PC-3 (cell line): Measurements from ENCODE around the gene ZFC3H1. TPM values are rescaled to one million over a fixed set of nuclear protein-coding genes. Genes with fewer than 3 reads are reported as not detected.

Experiments
- ATAC-seq: fragments of 200-7000 bp; cut with Tn5 transposase; 2 replicates; pipeline ENCODE4 v1.9.1; 2020; ENCODE audit warnings: mild to moderate bottlenecking, moderate library complexity
- BruUV-seq: library from RNA; stranded (reverse); fragments of 400-500 nt; replicated peaks from 2 replicates; lab custom pipeline; 2021; lab: Mats Ljungman, UMichigan
- CTCF ChIA-PET: fragments of 300-600 bp; sonication (Branson Sonifier 250); formaldehyde crosslinking; loops from one replicate; lab custom pipeline; 2022; ENCODE audit warnings: antibody characterized with exemption; lab: Charles Lee
- POLR2A ChIA-PET: fragments of 300-600 bp; sonication (Branson Sonifier 250); formaldehyde crosslinking; loops from one replicate; lab custom pipeline; 2022; ENCODE audit warnings: antibody characterized with exemption; ENCODE audit not compliant: unreplicated experiment; lab: Charles Lee
- DNase-seq: peaks from one replicate; pipeline ENCODE4 v3.0.0-alpha.2; 2015
- H2AFZ ChIP-seq: fragments of 300-600 bp; sonication (generic); 2 replicates; pipeline ENCODE4 v1.6.0; 2016; ENCODE audit warnings: antibody characterized with exemption, low read length
- H3F3A ChIP-seq: fragments of 300-600 bp; sonication (generic); one replicate; pipeline ENCODE4 v1.6.0; 2017; ENCODE audit warnings: antibody characterized with exemption, low read length, control low read depth, mild to moderate bottlenecking; ENCODE audit not compliant: unreplicated experiment
- H3K27ac ChIP-seq: fragments of 300-600 bp; sonication (generic); 2 replicates; pipeline ENCODE4 v1.5.1; 2016; ENCODE audit warnings: mild to moderate bottlenecking, low read length
- H3K27me3 ChIP-seq: fragments of 300-600 bp; sonication (generic); 2 replicates; pipeline ENCODE4 v1.6.1; 2016; ENCODE audit warnings: low read length, mixed read lengths
- H3K36me3 ChIP-seq: fragments of 300-600 bp; sonication (generic); 2 replicates; pipeline ENCODE4 v1.6.1; 2016; ENCODE audit warnings: low read depth, mixed run types, low read length, mixed read lengths
- H3K4me1 ChIP-seq: fragments of 300-600 bp; sonication (generic); 2 replicates; pipeline ENCODE4 v1.5.1; 2016; ENCODE audit warnings: low read length; ENCODE audit not compliant: insufficient read depth
- H3K4me2 ChIP-seq: fragments of 300-600 bp; sonication (generic); 2 replicates; pipeline ENCODE4 v1.6.0; 2016; ENCODE audit warnings: low read length
- H3K4me3 ChIP-seq: fragments of 300-600 bp; sonication (generic); 2 replicates; pipeline ENCODE4 v1.5.1; 2016; ENCODE audit warnings: mild to moderate bottlenecking, low read length, mixed read lengths
- H3K79me2 ChIP-seq: fragments of 300-600 bp; sonication (generic); 2 replicates; pipeline ENCODE4 v1.6.1; 2017; ENCODE audit warnings: low read length, mixed read lengths
- H3K9ac ChIP-seq: fragments of 300-600 bp; sonication (generic); 2 replicates; pipeline ENCODE4 v1.6.0; 2016; ENCODE audit warnings: mild to moderate bottlenecking, low read length
- H3K9me2 ChIP-seq: fragments of 300-600 bp; sonication (generic); replicated peaks from 2 replicates; pipeline ENCODE4 v1.6.1; 2016; ENCODE audit warnings: mixed run types, low read length, mixed read lengths
- H3K9me3 ChIP-seq: fragments of 300-600 bp; sonication (generic); 2 replicates; pipeline ENCODE4 v1.6.1; 2016; ENCODE audit warnings: low read length, mixed read lengths
- H4K20me1 ChIP-seq: fragments of 300-600 bp; sonication (generic); 2 replicates; pipeline ENCODE4 v1.6.1; 2016; ENCODE audit warnings: low read length, mixed read lengths
- CTCF ChIP-seq: fragments of 300-600 bp; sonication (generic); conservative IDR thresholded peaks from 2 replicates; pipeline ENCODE4 v1.5.1; 2017; ENCODE audit warnings: antibody characterized with exemption, low read depth, mild to moderate bottlenecking, low read length
- EZH2 ChIP-seq: fragments of 300-600 bp; sonication (generic); IDR thresholded peaks from one replicate; pipeline ENCODE4 v1.6.1; 2017; ENCODE audit warnings: antibody characterized with exemption, mild to moderate bottlenecking, low read length; ENCODE audit not compliant: unreplicated experiment
- EZH2phosphoT487 ChIP-seq: fragments of 300-600 bp; sonication (generic); IDR thresholded peaks from 2 replicates; pipeline ENCODE4 v1.6.1; 2018; ENCODE audit warnings: mild to moderate bottlenecking, antibody characterized with exemption, low read length, borderline replicate concordance
- intact Hi-C: fragments of 100-400 bp; cut with micrococcal nuclease; formaldehyde crosslinking; loops from 2 replicates; pipeline ENCODE4 v1.9.0; 2023
- total RNA-seq: library from RNA; depleted of rRNA; stranded (reverse); fragments of >200 nt; gene quantifications from 2 replicates; pipeline ENCODE4 v1.2.3, GENCODE V29; 2014

Gene ZFC3H1
- total RNA-seq, 1 experiment from 2014 or later, result 13.7 TPM

GRCh38 chr12:71626768-71627167 lies 36.9 kb downstream of the ZFC3H1 start:
- Histone ChIP-seq H3K27ac (peak overlapping the region; percentile 86), H3K79me2 (peaks cover 8% of the 10 kb centered on the region; the same call in 1 of the 2 replicates), H3K27me3 (no peaks in the 10 kb centered on the region), H3K9me2 (no peaks in the 10 kb centered on the region), H3K36me3 (peaks cover 75% of the 10 kb centered on the region), H3K4me2 (peak overlapping the region; percentile 52), H3K4me1 (peaks cover 27% of the 10 kb centered on the region), H3K9me3 (no peaks in the 10 kb centered on the region), H4K20me1 (no peaks in the 10 kb centered on the region), H2AFZ (no peak overlapping the region), H3F3A (peaks cover 8% of the 10 kb centered on the region), H3K4me3 (no peak overlapping the region), H3K9ac (peak overlapping the region; percentile 57)
- intact Hi-C loops, result loop anchor here (1.0 kb wide), 1 partner anchor 22 kb away; no protein-coding TSS in a partner anchor
- DNase-seq, result peak; percentile 69
- TF ChIP-seq EZH2phosphoT487 (no peak), EZH2 (no peak), CTCF (no peak)
- peak; percentile 84 for ATAC-seq
- POLR2A ChIA-PET, result interaction anchor here (0.6 kb wide), 1 partner anchor 93 kb away, joined by 7 read pairs; no protein-coding TSS in a partner anchor
- CTCF ChIA-PET, result interaction anchor here (1.5 to 1.9 kb wide), 2 partner anchors 10 to 120 kb away, joined by 4 to 7 read pairs; no protein-coding TSS in a partner anchor
- BruUV-seq, result no TSS peak

- peaks cover 73% of the 10 kb centered on the region for H3K36me3 ChIP-seq
- TF ChIP-seq EZH2phosphoT487 (no peak), CTCF (no peak), EZH2 (no peak)
- H3K4me1 ChIP-seq, result peaks cover 27% of the 10 kb centered on the region
- no peak for ATAC-seq
- BruUV-seq, result no TSS peak
- DNase-seq, result no peak
- peaks cover 8% of the 10 kb centered on the region for H3F3A ChIP-seq
- ChIA-PET CTCF (no interaction called here), POLR2A (no interaction called here)
- intact Hi-C loops, result no loop called here
- no peak overlapping the region for H2AFZ ChIP-seq
- no peaks in the 10 kb centered on the region for H3K9me3 ChIP-seq
- H3K79me2 ChIP-seq, result peaks cover 8% of the 10 kb centered on the region; the same call in 1 of the 2 replicates
- H4K20me1 ChIP-seq, result no peaks in the 10 kb centered on the region
- no peaks in the 10 kb centered on the region for H3K27me3 ChIP-seq
- H3K27ac ChIP-seq, result peak overlapping the region; percentile 86
- H3K4me2 ChIP-seq, result peak overlapping the region; percentile 52; the same call in 1 of the 2 replicates
- peak overlapping the region; percentile 49 for H3K9ac ChIP-seq
- H3K9me2 ChIP-seq, result no peaks in the 10 kb centered on the region
- no peak overlapping the region for H3K4me3 ChIP-seq
Observed at GRCh38 chr12:71626098-71626497, 37.5 kb downstream of the ZFC3H1 start.

GRCh38 chr12:71625476-71625875 lies 38.2 kb downstream of the ZFC3H1 start:
- peaks cover 74% of the 10 kb centered on the region for H3K36me3 ChIP-seq
- peaks cover 27% of the 10 kb centered on the region for H3K4me1 ChIP-seq
- ATAC-seq, result no peak
- no peak overlapping the region for H3K27ac ChIP-seq
- H3K9me3 ChIP-seq, result no peaks in the 10 kb centered on the region
- POLR2A ChIA-PET, result no interaction called here
- no TSS peak for BruUV-seq
- DNase-seq, result no peak
- H4K20me1 ChIP-seq, result no peaks in the 10 kb centered on the region
- H3K4me2 ChIP-seq, result no peak overlapping the region
- peaks cover 8% of the 10 kb centered on the region for H3F3A ChIP-seq
- no peak overlapping the region for H3K4me3 ChIP-seq
- no peak overlapping the region for H2AFZ ChIP-seq
- intact Hi-C loops, result no loop called here
- TF ChIP-seq EZH2 (no peak), CTCF (no peak), EZH2phosphoT487 (no peak)
- peaks cover 8% of the 10 kb centered on the region; the same call in 1 of the 2 replicates for H3K79me2 ChIP-seq
- no peaks in the 10 kb centered on the region for H3K27me3 ChIP-seq
- no peak overlapping the region for H3K9ac ChIP-seq
- no peaks in the 10 kb centered on the region for H3K9me2 ChIP-seq
- CTCF ChIA-PET, result no interaction called here
